K562 (cell line): ENCODE results near the gene STAT6. TPM values are rescaled to one million over a fixed set of nuclear protein-coding genes. Genes with fewer than 3 reads are reported as not detected.

Experiments used
- ATF1 ChIP-seq, 2 experiments: fragments of 450-650 bp in 1 of 2; IDR thresholded peaks; 2 replicates each; pipeline ENCODE4 v1.6.1; 2016; ENCODE audit warnings: missing compliant biosample characterization in 1 of 2, missing genetic modification characterization in 1 of 2
- CBFB ChIP-seq: sonication (generic); formaldehyde crosslinking; IDR thresholded peaks from 2 replicates; pipeline ENCODE4 v1.4.0; 2020; ENCODE audit warnings: mild to moderate bottlenecking, missing genetic modification reagents
- CEBPG ChIP-seq, 3 experiments: fragments of 200-800 bp in 1 of 3; sonication (Bioruptor generic) in 1 of 3; sonication (generic) in 1 of 3; formaldehyde crosslinking in 1 of 3; IDR thresholded peaks in 2 of 3; conservative IDR thresholded peaks in 1 of 3; 2 replicates each; pipeline versions ENCODE4 v1.6.1 to v1.8.0; 2016 to 2022; ENCODE audit warnings: missing compliant biosample characterization in 2 of 3, missing genetic modification characterization in 2 of 3, mild to moderate bottlenecking in 1 of 3, missing genetic modification reagents in 1 of 3
- CLOCK ChIP-seq: fragments of 250-450 bp; sonication (Bioruptor Pico); IDR thresholded peaks from 2 replicates; pipeline ENCODE4 v1.4.0; 2020; ENCODE audit warnings: mild to moderate bottlenecking, moderate library complexity, borderline replicate concordance
- ELK1 ChIP-seq: sonication (generic); formaldehyde crosslinking; IDR thresholded peaks from 2 replicates; pipeline ENCODE4 v1.8.1; 2022; ENCODE audit warnings: missing genetic modification reagents
- FOS ChIP-seq: IDR thresholded peaks from 3 replicates; pipeline ENCODE4 v1.6.1; 2011; ENCODE audit not compliant: insufficient read length; ENCODE audit errors: extremely low read depth
- HDAC8 ChIP-seq: fragments of 450-650 bp; IDR thresholded peaks from 2 replicates; pipeline ENCODE4 v1.6.1; 2016; ENCODE audit warnings: mild to moderate bottlenecking, missing genetic modification characterization, moderate library complexity, missing compliant biosample characterization
- HIVEP1 ChIP-seq: fragments of 250-450 bp; sonication (Bioruptor Pico); IDR thresholded peaks from 2 replicates; pipeline ENCODE4 v1.4.0; 2020; ENCODE audit warnings: mild to moderate bottlenecking
- LEF1 ChIP-seq: fragments of 450-650 bp; IDR thresholded peaks from 2 replicates; pipeline ENCODE4 v1.6.1; 2016; ENCODE audit warnings: mild to moderate bottlenecking
- MIER1 ChIP-seq: fragments of 450-650 bp; IDR thresholded peaks from 2 replicates; pipeline ENCODE4 v1.6.1; 2016; ENCODE audit warnings: antibody characterized with exemption, mild to moderate bottlenecking, low read depth
- NR2F6 ChIP-seq: fragments of 450-650 bp; formaldehyde crosslinking; IDR thresholded peaks from 2 replicates; pipeline ENCODE4 v1.4.0; 2020; ENCODE audit warnings: mild to moderate bottlenecking
- PHF21A ChIP-seq: fragments of 450-650 bp; IDR thresholded peaks from 2 replicates; pipeline ENCODE4 v1.6.1; 2017; ENCODE audit warnings: low read depth, borderline replicate concordance
- PRMT5 ChIP-seq: sonication (generic); formaldehyde crosslinking; IDR thresholded peaks from 2 replicates; pipeline ENCODE4 v1.5.0; 2020; ENCODE audit warnings: missing genetic modification reagents
- RFX7 ChIP-seq: fragments of 250-450 bp; sonication (Bioruptor Pico); IDR thresholded peaks from 2 replicates; pipeline ENCODE4 v1.5.1; 2021; ENCODE audit warnings: mild to moderate bottlenecking
- RNF2 ChIP-seq: sonication (generic); IDR thresholded peaks from 2 replicates; pipeline ENCODE4 v1.6.1; 2016
- SMARCA5 ChIP-seq: fragments of 450-650 bp; IDR thresholded peaks from 2 replicates; pipeline ENCODE4 v1.6.1; 2016
- SP2 ChIP-seq: IDR thresholded peaks from 2 replicates; pipeline ENCODE4 v1.6.1; 2011; ENCODE audit warnings: mild to moderate bottlenecking, low read depth, low read length, moderate library complexity; ENCODE audit not compliant: poor library complexity, severe bottlenecking; ENCODE audit errors: extremely low read depth
- STAG1 ChIP-seq: sonication (generic); formaldehyde crosslinking; IDR thresholded peaks from 2 replicates; pipeline ENCODE4 v1.5.0; 2020; ENCODE audit warnings: missing genetic modification reagents, borderline replicate concordance
- STAT5B ChIP-seq: fragments of 250-450 bp; sonication (Bioruptor Pico); IDR thresholded peaks from 2 replicates; pipeline ENCODE4 v1.8.0; 2021; ENCODE audit warnings: mild to moderate bottlenecking, inconsistent platforms
- TARDBP ChIP-seq: fragments of 450-650 bp; IDR thresholded peaks from 2 replicates; pipeline ENCODE4 v1.6.1; 2016
- ZFX ChIP-seq: sonication (generic); formaldehyde crosslinking; IDR thresholded peaks from 2 replicates; pipeline ENCODE4 v1.8.0; 2022; ENCODE audit warnings: mild to moderate bottlenecking, missing genetic modification reagents, moderate library complexity
- ZNF232 ChIP-seq: sonication (generic); formaldehyde crosslinking; IDR thresholded peaks from 2 replicates; pipeline ENCODE4 v1.8.0; 2022; ENCODE audit warnings: mild to moderate bottlenecking, missing genetic modification reagents
- ZNF324 ChIP-seq: fragments of 250-450 bp; sonication (Bioruptor Pico); IDR thresholded peaks from 2 replicates; pipeline ENCODE4 v1.4.0; 2020; ENCODE audit warnings: mild to moderate bottlenecking
- ZNF408 ChIP-seq: fragments of 250-450 bp; sonication (Bioruptor Pico); IDR thresholded peaks from 2 replicates; pipeline ENCODE4 v1.4.0; 2020; ENCODE audit warnings: low read depth, mild to moderate bottlenecking, moderate library complexity
- ZNF507 ChIP-seq: conservative IDR thresholded peaks from 2 replicates; pipeline ENCODE4 v1.6.1; 2017; ENCODE audit warnings: missing genetic modification characterization, missing compliant biosample characterization
- ZNF778 ChIP-seq: fragments of 450-650 bp; formaldehyde crosslinking; IDR thresholded peaks from 2 replicates; pipeline ENCODE4 v1.4.0; 2020; ENCODE audit warnings: mild to moderate bottlenecking, moderate library complexity
- ZNF79 ChIP-seq: fragments of 250-450 bp; sonication (Bioruptor Pico); IDR thresholded peaks from 2 replicates; pipeline ENCODE4 v1.4.0; 2020; ENCODE audit warnings: low read depth, mild to moderate bottlenecking, moderate library complexity
- ZSCAN29 ChIP-seq: fragments of 450-650 bp; IDR thresholded peaks from 2 replicates; pipeline ENCODE4 v1.6.1; 2017
- ZZZ3 ChIP-seq: fragments of 450-650 bp; IDR thresholded peaks from 2 replicates; pipeline ENCODE4 v1.6.1; 2016; ENCODE audit warnings: antibody characterized with exemption, mild to moderate bottlenecking, moderate library complexity
- polyA plus RNA-seq, 8 experiments: library from polyadenylated mRNA; depleted of rRNA in 4 of 8; stranded (reverse) in 5 of 8; unstranded in 3 of 8; fragments of >200 nt; fragmentation: Nextera tagmentation in 2 of 8; fragmentation: Illumina TruSeq in 1 of 8; extraction: Ambion mirVana in 2 of 8; extraction: Trizol in 1 of 8; gene quantifications; 2 replicates each; pipeline versions ENCODE4 v1.2.1 to v1.2.3, GENCODE V29; 2011 to 2014; ENCODE audit warnings: inconsistent platforms in 1 of 8, missing spikeins in 1 of 8
- total RNA-seq, 7 experiments: library from RNA; depleted of rRNA in 6 of 7; stranded (reverse); fragments of >200 nt in 6 of 7; fragmentation: Illumina TruSeq in 2 of 7; extraction: Trizol in 2 of 7; gene quantifications; 2 replicates each; pipeline versions ENCODE4 v1.2.1 to v1.2.3, GENCODE V29; 2011 to 2021; ENCODE audit warnings: low replicate concordance in 1 of 7

STAT6 gene
- total and polyA plus RNA-seq, 9 of the 15 experiments (the other 6 are each of a cell fraction or from before 2014, with no cell fraction given): 2.4 to 49.5 (median 26.5) TPM

GRCh38 chr12:57096748-57097553 lies 14.2 kb downstream of the STAT6 start (continued):
- TF ChIP-seq ZSCAN29 (no peak), ELK1 (CRISPR knock-in tag) (no peak), ZNF778 (no peak), CLOCK (CRISPR knock-in tag) (no peak), ZNF507 (no peak), ZFX (CRISPR knock-in tag) (no peak), FOS (no peak), SMARCA5 (0 out of 2 replicates have a peak, but pooled peaks have one; percentile 48), HIVEP1 (CRISPR knock-in tag) (no peak), ATF1 (CRISPR knock-in tag; IDR thresholded peaks at IDR 0.05) (no peak), ATF1 (tag; IDR thresholded peaks at IDR 0.05) (no peak), ZZZ3 (no peak), CEBPG (CRISPR knock-in tag; IDR thresholded peaks at IDR 0.05) (no peak), CEBPG (tag; conservative IDR thresholded peaks at IDR 0.05 in 1 of 2, IDR thresholded peaks at IDR 0.05 in 1 of 2) (no peak), ZNF324 (CRISPR knock-in tag) (no peak), TARDBP (no peak), ZNF408 (CRISPR knock-in tag) (no peak), ZNF79 (CRISPR knock-in tag) (no peak), STAT5B (no peak), MIER1 (no peak), PRMT5 (CRISPR knock-in tag) (no peak), RFX7 (CRISPR knock-in tag) (no peak), NR2F6 (CRISPR knock-in tag) (no peak), PHF21A (no peak), RNF2 (no peak), ZNF232 (CRISPR knock-in tag) (no peak), CBFB (CRISPR knock-in tag) (no peak), LEF1 (no peak), SP2 (no peak), HDAC8 (tag) (no peak), STAG1 (CRISPR knock-in tag) (no peak)
